Ammon's horn (tissue), 1 donor: Measurements from ENCODE around the gene PPP1R13B.
"Not testable (repeated sequence)": the region's sequence is repeated elsewhere in the genome, so short reads cannot be mapped to it uniquely, and the experiment has no call there.

Experiments used
- DNase-seq: peaks from one replicate; pipeline ENCODE4 v3.0.0-alpha.2; 2016; ENCODE audit warnings: low spot score

PPP1R13B gene

DNA sequence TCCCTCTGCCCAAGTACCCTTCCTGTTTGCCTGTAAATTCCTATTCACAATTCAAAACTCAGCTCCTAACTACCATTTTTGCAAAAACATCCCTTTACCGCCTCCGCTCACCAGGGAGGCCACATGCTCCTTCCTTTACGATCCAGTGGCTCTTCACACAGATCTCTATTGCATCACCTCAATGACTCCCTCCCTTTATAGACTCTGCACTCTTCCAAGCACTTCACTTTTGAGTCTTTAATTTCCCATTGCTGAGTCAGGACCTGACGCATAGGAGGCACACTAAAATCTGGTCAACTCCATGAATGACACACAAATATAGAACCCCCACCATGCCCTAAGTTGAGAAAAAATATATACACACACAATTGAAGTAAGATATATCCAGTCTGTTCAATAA lies 45.9 kb downstream of the PPP1R13B start:
- DNase-seq = peak; percentile 46

DNA sequence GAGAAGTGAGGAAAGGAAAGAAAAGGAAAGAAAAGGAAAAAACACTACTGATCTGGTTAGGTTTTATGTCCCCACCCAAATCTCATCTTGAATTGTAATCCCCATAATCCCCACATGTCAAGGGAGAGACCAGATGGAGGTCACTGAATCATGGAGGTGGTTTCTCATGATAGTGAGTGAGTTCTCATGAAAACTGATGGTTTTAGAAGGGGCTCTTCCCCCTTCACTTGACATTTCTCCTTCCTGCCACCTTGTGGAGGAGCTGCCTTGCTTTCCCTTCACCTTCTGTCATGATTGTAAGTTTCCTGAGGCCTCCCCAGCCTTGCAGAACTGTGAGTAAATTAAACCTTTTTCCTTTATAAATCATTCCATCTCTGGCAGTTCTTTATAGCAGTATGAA lies 54.2 kb downstream of the PPP1R13B start:
- DNase-seq = not testable (repeated sequence)

DNA sequence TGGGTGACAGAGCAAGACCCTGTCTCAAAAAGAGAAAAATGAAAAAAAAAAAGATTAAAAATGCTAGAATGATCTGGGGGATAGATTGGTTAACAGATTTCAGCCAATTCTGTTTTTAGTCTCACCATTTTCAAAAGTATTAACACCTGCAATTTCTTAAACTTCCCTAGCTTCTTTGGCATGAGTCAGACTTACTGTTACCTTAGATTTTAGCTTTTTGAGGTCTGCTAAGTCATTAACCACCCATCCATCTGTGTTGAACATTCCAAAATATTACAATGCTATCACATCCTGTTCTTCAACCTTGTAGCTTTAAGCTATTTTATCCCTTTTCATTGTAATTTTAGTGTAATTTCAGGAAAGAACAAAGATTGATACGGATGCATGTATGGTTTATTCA lies 59.3 kb downstream of the PPP1R13B start:
- no peak for DNase-seq

DNA sequence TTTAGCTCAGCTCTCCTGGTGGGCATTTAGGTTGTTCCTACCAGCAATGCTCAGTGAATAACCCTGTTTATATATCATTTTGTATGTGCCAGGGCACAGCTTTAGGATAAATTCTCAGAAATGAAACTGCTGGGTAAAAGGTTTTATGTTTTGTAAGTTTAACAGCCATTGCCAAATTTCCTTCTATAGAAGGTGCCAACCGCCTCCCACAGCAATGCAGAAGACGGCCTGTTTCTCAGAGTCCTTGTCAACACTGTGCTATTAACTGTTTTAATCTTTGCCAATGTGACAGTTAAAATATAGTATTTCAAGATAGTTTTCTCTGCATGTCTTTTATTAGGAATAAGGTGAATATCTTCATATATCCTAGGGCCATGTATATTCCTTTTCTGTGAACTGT lies 65.0 kb downstream of the PPP1R13B start:
- DNase-seq = peak; percentile 17

DNA sequence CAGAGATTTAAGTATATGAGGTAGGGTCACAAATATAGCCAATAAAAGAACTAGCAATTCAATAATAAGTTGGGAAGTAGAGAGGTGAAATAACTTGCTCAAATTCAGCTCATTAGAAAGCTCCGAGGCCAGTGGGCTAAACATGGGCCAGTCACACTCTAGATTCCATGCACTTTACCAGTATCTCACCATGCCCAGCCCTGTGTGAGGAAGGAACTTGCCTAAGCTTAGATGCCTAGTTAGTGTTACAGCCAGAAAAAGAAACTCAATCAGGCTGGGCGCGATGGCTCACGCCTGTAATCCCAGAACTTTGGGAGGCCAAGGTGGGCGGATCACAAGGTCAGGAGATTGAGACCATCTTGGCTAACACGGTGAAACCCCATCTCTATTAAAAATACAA lies 71.1 kb downstream of the PPP1R13B start:
- DNase-seq = not testable (repeated sequence)

DNA sequence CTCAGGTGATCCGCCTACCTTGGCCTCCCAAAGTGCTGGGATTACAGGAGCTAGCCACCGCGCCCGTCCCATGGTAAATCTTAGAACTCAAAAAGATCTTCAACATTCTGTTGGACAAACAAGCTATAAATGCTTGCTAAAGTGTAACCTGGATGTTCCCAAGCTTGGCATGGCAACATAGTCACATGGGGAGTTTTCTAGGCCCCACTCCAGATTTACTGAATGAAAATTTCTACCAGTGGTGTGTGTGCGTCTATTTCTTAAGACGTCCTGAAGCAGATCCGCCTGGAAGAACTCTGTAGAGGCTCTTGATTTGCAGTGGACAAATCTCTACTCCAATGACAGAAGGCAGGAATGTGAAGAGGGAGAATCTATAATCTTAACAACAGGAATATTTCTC lies 71.9 kb downstream of the PPP1R13B start:
- peak; percentile 35 for DNase-seq

DNA sequence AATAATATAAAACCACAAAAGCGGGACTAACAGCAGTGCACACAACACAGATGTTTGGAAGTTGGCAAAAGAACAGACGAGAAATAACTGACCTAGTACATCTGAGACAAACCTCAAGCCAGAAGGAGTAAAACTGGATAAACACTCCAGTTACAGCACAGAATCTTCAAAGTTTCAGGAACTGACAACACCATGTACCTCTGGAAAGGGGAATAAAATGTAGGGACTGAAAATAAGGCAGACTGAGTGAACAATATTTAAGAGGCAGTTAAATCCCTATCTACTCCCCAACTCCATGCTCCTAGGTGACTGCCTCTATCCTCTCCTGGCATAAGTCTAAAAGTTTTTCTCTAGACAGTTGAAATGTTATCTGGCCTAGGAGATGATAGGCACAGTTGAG lies 73.9 kb downstream of the PPP1R13B start:
- no peak for DNase-seq

DNA sequence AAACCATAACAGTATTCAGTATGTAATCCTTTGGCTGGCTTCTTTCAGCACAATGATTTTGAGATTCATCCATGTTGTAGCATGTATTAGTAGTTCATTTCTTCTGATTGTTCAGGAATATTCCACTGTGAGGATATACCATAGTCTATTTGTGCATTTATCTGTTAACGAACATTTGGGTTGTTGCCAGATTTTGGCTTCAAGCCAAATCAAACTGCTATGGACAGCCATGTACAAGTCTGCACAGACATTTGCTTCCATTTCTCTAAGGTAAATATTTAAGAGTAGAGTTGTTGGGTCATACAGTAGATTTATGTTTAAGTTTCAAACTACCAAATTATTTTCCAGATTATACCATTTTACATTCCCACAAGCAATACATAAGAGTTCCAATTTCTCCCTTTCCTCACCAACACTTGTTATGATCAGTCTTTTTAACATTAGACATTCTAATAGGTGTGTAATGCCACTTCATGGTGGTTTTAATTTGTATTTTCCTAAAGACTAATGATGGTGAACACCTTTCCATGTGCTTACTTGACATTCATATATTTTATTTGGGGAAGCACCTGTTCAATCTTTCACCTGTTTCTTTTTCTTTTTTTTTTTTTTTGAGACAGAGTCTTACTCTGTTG lies 75.2 kb downstream of the PPP1R13B start:
- no peak for DNase-seq

DNA sequence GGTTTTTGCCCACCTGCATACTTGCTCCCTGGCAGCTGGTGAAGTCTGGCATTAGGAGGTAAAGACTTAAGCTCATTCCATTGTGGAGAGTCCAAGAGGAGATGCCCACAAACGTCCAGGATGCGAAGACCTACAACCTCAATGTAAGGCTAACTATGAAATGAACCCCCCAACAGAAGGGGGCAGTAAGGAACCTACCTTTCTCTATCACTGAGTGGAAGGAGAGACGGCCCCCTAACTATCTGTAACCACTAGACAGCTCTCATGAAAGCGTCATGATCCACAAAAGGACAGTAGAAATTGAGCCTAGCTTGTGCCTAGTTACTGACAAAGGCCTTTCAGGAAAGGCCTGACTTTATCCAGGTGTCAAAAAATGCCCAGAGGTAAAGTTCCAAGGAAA lies 76.5 kb downstream of the PPP1R13B start:
- DNase-seq = no peak

DNA sequence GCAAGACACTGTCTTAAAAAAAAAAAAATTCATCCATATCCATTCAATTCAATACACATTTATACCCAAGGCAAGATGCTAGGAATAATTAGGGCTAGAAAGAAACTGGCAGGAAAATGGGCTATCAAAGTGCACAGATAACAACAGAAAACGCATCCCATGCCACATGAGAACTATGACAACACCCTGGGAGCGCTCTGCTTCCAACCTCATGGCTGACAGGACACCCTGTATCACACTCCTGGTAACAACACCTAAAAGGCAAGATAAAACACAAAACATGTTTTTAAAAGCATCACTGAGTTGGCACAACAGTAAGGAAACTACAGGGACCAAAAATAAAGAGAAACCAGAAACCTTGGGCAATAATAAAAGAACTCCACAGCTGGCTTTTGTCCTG lies 76.9 kb downstream of the PPP1R13B start:
- DNase-seq = no peak

DNA sequence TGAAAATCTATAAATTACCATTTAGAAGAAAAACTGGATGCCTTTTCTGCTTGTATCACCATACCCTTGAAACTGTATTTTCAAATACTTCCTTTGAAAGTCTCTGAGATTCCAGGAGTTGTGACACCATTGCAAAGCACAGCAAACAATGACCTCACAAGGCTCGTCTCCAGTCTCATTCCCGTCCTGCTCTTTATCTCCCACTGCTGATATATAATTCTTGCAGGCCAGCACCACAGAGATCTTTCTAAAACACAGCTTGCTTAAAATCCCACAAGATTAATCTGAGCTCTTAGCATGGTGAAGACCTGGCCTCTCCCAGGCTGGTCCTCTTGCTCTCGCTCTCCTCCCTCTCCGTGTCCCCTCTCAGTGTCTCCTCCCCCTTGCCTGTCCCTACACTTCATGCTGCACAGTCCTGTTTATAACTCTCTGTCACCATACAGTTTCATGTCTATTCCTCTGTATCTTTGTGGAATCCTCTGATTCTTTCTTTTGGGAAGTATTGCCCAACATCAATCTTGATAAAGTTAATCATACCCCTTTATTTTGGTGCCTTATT lies 80.0 kb downstream of the PPP1R13B start:
- no peak for DNase-seq

DNA sequence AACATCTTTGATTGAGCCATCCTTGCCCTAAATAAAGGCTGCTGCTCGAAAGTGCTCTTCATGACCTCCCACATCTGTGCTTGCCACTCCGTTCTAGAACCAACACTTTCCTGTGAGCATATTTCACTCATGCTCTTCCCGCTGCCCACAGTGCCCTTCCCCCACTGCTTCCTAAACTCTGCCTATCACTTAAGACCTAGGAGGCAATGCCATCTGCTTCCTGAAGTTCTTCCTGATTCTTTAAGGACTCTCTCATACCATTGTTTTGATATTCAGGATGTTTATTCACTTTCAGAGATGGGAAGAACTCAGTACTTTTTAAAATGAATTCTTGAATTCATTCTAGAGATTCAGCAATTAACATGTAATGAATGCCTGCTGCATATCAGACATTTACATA lies 81.8 kb downstream of the PPP1R13B start:
- DNase-seq = no peak

DNA sequence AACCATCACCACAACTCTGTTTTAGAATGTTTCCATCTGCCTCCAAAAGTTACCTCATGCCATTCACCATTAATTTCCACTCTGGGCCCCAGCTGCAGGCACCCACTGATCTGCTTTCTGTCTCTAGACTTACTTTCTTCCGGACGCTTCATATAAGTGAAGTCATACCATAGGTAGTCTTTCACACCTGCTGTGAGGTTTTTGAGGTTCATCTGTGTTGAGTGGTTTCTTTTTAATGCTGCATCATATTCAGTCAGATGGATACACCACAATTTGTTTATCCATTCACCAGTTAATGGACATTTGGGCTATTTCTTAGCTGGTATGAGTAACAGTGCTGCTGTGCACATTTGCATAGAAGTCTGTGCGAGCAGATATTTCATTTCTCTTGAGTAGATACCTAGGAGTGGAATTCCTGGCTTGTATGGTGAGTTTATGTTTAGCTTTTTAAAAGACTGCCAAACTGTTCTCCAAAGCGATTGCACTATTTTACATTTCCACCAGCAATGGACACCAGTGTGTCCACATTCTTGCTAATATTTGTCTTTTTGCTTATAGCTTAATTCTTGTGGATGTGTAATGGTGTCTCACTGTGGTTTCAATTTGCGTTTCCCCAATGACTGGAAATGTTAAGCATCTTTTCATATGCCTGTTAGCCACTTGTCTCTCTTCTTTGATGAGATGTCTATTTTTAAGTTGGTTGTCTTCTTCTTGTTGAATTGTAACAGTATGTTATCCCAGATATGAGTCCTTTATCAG lies 83.5 kb downstream of the PPP1R13B start:
- DNase-seq = no peak

DNA sequence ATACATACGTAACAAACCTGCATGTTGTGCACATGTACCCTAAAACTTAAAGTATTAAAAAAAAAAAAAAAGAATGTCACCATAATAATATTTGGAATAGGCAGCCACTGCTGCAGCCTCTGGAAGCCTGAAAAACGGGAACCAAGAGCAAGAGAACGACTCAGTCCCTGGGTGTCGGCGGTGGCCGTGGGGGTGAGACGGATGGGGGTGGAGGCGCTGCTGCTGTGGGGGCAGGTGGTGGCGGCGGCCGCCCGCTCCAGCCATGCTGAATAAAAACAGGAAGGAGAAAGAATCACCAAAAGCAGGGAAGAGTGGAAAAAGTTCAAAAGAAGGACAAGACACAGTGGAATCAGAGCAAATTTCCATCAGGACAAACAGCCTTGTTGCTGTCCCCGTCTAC lies 84.8 kb downstream of the PPP1R13B start:
- DNase-seq = no peak

DNA sequence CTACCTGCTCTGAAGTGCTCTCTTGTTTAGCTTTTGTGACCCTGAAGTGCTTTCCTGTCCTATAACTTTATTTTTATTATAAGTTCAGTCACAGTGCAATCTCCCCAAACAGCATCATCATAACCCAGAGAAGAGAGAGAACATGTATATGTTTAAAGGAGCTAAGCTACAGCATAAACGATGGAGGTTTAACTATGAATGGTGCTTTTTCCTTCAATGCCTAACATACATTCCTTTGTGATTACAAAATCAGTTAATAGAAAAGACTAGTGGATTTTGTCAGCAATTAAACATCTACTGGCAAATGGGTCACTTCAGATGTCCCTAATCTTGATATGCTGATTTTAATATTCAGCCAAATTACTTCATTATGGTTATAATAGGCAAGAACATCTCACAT lies 85.3 kb downstream of the PPP1R13B start:
- DNase-seq = no peak

DNA sequence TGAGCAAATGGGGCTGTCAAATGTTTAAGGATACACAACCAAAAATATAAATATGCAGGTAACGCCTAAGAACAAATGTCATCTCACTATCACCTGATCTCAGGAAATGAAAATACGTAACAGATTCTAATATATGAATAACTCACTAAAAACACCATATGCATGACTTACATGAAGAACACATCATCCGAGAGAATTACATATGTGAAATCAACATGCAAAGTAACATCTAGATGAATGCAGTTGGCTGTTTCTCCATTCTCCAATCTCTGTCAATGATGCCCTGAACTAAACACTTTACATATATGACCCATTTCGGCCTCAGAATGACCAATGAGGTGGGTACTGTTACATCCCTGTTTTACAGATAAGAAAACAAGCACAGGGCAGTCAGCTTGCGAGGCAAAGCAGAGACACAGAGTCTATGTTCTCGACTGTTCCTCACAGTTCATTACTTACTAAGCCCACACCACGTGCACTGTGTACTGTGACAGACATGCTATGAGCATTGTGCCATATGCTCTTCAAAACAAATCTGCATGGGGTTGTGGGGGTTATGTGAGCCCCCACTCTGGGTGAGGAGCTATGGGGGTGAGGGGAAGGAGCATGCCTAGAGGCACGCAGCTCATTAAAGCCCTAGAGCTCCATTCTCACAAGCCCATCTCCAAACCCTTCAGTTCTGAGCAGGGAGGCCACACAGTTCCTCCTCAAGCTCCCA lies 89.2 kb downstream of the PPP1R13B start:
- no peak for DNase-seq

DNA sequence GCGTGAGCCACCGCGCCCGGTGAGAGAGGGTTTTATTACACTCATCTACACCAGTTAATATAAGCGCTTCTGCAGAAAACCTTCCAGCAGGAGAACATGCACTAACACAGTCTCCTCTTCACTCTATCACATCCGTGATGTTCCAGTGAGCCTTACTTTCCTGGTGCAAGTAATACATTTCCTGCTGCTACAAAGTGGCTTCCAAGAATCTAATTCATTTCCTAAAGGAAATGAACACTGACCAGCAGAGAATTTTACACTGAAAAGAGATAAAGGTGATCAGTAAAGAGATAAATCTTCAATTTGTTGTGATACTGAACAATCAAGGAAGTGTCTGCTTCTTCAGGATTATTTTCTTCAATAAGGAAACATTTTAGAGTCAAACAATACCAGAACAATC lies 92.3 kb downstream of the PPP1R13B start:
- DNase-seq = no peak

DNA sequence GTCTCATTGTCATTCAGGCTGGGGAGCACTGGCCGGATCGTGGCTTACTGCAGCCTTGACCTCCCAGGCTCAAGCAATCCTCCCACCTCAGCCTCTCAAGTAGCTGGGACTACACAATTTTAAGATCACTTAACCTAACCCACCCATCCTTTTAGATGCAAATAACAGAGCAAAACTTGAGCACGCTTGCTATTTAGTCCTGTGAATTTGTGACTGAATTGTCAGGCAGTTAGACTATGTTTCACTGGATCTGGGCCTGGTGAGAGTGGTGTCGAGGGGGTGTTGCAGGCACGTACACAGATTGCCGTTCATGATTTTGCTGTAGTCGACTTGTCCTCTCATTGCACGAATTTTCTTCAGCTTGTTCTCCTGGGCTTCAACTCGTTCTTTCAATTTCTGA lies 93.6 kb downstream of the PPP1R13B start:
- DNase-seq = no peak

DNA sequence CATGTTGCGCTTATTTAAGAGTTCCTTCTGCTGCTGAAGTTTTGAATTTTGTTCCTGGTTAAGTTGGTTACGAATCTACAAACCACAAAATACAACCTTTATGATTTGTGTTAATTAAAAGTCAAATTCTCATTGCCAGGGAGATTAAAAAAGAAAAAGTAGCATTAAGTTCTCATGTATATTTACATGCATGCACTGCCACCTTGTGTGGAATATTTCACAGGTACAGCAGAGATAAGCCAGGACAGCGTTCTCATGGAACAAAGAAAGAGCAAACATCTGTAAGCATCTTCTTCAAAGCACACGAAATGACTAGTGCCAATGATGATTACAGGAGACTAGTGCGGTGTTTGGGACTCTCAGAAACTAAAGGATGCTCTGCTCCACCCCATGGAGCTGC lies 97.5 kb downstream of the PPP1R13B start:
- DNase-seq = no peak

DNA sequence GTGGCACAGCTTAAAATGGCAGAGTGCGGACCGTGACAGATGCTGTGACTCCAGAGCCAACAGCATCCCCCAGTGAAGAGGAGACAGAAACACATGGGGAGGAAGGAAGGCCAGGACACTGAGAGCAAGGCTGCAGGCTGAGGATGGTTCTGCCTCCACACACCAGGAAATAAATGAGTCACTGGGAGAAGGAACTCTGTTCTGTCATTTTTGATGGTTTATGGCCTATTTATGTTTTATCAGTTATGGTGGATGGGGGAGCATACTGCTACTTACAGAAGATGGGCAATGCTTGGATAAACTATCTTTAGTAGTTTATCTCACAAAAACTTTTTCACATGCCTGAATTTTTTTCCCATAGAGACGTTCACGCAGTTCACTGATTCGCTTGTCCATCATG lies 97.9 kb downstream of the PPP1R13B start:
- DNase-seq = no peak

DNA sequence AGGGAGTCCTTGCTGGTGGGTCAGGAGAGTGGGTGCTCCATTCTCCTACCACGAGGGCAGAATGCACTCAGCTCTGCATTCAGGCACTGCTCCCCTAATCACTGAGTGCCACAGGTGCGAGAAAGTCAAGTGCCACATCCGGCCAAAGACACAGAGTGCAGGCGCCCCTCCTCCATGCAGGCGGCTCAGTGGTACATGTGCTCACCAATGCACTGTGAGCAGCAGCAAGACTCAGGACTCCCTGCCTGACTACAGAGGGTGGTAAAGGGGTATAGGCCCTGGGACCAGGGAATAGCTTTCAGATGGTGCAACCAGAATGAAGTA lies 98.9 kb downstream of the PPP1R13B start:
- DNase-seq = no peak

DNA sequence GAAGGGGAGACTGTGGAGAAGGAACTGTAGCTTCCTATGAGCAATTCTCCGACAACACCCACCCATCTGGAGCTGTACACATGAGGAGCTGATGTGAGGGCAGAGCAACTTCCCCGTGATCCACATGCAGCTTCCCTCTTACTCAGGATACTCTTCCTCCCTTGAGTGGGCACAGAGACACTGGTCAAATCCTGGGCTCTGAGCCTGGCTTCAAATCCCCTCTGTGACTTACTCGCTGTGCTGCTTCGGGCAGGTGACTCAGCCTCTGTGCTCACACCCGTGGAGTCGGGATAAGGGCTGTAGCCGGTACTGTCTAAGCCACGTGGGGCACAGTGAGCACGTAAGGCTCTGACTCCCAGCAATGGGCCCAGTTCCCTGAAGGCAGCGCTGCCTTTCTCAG lies 100.7 kb downstream of the PPP1R13B start:
- no peak for DNase-seq

DNA sequence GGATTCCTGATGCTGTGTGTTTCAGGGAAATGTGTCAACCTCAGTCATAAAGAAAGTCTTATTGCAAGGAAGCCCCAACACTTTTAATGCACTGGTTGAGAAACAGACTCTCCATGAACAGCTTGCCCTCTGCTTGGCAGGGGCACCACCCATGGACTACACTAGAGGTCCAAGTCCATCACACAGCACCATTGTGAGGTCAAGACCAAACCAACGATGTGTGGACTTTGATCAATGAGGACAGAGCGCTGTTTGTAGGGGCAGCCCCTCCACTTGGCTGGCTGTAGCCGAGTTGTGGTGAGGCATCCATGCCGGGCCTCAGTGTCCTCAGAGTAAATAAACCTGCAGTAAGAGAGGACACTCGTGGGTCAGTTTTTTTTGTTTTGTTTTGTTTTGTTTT lies 102.0 kb downstream of the PPP1R13B start:
- no peak for DNase-seq
